GM19397 (cell line): ENCODE measurements around the gene ABHD5.

Source experiments
- ATAC-seq: cut with Tn5 transposase; IDR thresholded peaks from one replicate; pipeline ENCODE4 v1.9.1; 2021; ENCODE audit warnings: mild to moderate bottlenecking, moderate library complexity; ENCODE audit not compliant: unreplicated experiment

ABHD5 gene

DNA sequence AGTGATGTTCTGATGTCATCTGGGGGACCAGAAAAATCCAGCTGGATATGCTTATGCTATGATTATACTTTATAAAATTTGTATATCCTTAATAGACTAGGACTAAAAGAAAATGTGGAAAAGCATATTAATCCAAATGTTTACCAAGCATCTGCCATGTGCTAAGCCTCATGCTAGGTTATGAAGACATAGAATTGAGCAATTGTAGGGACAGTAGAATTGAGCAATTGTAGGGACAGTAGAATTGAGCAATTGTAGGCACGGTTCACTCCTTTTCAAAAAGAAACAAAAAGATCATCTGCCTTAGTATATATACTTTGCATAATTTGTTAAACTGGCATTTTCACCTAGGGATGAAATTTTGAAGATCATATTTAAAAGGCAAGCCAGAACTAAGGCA is 18.3 kb downstream of the ABHD5 start:
- ATAC-seq = no peak

DNA sequence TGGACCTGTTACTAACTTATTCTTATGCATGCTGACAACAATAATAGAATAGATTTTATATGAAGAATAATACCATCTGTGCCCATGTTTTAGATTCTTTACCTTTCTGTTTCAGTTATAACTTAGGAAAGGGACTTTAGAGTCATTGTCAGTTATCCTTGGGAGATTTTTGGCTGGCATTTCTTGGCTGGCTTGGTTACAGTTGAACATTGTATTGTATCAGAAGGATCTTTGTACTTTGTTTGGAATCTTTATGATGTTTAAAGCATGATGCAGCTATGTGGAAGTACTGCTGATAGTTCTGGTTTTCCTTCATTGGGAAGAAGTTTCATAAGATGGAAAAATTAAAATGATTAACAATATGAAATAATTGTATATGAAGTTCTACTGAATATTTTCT is 19.9 kb downstream of the ABHD5 start:
- no peak for ATAC-seq

DNA sequence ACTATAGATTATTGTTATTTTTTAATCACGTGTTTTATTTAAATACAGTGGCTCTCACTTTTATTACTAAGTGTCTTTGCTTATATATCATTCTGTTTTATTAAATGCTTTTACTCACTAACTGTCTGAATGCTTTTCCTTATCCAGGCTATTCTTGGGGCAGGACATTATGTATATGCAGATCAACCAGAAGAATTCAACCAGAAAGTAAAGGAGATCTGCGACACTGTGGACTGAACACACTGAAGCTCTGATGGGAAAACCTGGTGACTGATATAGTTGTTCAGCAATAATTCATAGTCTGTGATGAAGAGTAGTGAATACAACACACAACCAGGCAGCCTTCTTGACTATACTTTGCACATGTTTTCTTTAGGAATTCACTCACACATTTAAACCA is 27.6 kb downstream of the ABHD5 start:
- no peak for ATAC-seq

DNA sequence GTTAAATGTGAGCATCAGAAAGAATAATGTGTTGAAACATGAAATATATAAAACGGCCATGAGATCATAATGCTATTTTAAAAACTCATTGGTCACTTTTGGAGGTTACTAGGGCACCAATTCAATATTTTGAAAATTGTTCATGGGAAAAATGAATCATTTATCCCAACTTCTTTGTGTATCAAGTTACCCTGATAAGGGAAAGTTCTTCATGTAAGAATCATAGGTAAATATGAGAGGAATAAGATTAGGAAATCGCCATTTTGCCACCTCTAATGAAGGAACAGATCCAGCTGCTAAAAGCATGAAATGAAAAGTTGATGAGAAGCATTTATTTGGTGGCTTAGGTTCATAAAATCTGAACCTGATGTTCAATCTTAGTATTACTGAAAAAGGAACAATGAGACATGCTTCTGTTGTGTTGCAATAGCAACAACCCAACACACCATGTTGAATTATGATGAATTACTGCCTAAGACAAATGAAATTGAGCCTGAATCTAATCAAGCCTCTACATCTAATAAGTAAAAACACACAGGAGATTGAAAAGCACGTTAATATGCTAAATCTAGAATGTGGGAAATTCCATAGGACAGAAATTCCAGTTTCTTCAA is 32.5 kb downstream of the ABHD5 start:
- no peak for ATAC-seq

DNA sequence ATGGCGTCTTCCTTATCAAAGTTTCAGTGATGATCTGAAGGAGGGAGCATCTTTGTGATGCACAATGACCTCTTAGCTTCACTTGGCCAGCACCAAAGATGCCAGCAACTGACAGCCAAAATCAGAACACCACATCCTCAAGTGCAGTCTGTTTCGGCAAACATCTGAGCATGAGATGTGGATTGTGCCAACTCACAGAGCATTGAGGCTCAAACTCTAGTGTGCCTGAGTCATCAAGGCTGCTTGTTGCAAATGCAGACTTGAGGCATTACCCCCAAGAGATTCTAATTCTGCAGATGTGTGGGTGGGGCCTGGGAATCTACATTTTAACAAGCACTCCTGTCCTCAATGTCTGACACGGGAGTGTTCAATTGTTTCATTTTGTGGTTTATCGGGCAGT is 35.8 kb downstream of the ABHD5 start:
- no peak for ATAC-seq

DNA sequence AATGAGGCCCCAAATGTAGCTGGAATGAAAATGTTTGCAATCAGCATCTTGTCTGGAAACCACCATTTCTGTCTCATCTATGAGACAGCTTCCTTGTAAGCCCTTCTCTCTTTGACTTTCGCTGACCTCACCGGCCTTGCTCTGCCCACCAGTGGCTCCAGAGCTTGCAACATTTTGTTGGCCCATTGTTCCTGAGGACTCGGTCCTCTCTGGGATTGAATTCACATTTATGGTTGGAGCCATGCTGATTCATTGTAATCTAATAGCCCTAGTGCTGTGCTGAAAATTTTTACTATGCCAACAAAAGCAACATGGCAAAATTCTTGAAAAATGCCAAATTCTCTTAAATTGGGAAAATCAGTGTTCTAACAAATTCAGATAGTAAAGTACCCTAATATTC is 37.2 kb downstream of the ABHD5 start:
- no peak for ATAC-seq

DNA sequence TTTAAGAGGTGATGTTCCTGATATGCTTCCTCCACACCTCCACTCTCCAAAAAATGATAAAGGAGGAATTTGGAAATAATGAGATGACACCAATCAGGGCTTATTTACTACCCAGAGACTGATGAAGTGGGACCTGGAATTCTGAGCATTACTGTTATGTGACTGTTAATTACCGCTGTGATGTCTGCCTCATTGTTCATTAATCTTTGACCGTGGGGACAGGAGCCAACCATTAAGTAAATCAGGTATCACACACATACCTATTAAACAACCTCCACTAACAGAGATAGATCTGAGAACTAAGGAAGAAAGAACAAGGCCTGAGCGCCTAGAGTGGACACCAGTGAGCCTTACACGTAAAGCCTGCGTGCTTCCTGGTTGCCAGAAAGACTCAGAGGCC is 37.7 kb downstream of the ABHD5 start:
- no peak for ATAC-seq

DNA sequence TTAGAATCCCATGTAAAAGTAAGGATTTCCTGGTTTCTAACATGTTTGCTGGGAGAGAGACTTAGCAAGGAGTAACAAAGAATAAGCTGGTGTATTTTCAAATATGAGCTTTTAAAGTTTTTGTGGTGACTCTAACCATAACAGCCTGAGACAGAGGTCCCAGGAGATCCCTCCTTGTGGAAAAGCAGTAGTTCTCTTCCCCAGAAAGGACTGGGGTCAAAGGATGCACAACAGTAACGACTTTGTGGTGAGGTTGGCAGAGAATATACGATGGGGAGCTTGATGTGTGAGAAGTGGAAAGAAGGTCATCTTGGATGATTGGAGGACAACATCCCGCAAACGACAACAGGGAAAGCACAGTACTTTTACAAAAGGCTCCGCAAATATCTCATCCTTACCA is 38.2 kb downstream of the ABHD5 start:
- ATAC-seq = no peak

DNA sequence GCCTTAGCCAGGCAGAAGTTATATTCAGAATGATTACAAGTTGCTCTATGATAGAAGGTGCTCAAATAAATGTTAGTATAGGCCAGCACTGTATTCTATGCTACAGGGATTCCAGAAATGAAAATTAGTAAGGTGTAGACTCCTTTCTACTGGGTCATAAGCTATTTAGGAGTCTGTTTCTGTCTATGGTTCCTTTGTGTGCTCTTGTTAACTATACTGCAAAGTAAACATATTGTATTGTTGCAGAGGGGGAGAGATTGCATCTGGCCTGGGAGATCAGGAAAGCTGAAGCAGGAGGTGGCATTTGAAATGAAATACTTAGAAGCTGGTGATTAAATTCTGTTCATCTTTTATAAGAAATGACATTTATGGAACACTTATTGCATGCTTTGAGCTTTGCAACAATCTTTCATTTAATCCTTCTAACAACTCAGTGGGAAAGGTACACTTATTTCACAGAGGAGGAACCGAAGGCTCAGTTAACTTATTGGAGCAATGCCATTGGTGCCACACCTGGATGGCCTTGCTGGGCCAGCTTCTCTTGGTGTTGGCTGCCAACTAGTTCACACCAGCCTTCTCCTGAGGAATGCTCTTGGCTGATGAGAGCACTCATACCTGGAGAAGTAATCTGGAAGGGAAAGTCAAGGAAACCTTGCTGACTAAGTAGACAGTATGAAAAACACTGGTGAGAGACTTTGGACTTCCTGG is 39.1 kb downstream of the ABHD5 start:
- no peak for ATAC-seq

DNA sequence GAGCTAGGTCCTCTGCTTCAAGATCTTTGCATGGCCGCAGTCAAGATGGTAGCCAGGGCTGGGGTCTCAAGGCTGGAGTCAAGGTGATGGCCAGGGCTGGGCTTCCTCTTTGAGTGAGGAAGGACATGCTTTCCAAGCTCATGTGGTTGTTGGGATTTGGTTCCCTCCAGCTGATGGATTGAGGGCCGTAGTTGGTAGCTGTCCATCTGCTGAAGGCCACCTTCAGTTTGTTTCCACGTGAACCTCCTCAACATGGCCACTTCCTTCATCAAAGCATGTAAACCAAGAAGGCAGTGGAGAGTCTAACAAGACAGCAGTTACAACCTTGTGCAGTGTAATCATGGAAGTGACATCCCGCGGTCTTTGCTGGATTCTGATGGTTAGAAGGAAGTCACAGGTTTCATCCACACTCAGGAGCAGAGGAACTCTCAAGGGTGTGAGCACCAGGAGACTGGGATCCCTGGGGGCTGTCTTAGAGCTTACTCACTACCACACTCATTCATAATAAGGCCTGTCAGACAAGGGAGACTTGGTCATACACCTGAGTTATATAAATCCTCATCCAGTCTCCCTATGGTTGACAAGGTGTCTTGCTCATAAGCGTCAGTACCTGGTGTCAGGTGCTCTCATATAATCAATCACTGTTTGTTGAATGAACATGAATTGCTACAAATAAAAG is 42.1 kb downstream of the ABHD5 start:
- ATAC-seq = no peak

DNA sequence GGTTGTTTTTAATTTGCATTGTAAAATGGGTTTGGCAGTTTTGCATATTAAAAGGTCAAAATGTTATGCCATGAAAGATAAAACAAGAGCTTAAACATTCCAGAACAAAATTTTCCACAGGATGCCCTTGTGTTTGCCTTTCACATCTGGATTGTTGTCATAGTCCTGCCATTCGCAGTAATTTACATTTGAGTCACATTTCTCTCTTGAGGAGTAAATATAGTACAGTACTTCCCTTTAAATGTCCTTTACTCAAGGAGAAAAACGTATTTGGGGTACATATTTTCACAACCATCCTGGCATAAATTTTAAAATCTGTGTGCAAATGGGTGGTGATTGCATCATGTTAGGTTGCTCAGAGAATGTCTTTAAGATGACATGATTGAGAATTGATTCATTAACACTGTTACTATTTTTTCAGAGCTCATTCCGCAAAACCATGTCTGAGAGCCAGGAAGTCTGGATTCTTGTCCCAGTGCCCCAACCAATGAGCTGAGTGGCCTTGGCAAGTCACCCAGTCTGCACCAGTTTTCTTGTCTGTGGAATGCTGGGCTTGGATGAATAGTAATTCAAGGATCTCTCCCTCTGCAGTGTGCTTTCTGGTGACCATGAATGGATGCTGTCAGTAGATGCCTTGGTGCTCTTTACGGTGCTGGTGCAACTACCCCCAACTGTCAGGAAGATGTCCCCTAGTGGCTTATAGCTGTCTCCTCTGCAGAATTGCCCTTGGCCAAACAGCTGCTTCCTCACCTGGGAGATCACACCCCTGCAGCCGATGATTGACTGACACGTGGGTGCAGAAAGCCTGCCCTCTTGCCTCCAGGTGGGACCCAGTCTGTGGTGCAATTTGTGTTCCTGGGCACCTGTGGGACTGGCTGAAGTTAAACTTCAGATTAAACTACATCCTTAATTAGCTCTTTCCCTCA is 43.0 kb downstream of the ABHD5 start:
- no peak for ATAC-seq

DNA sequence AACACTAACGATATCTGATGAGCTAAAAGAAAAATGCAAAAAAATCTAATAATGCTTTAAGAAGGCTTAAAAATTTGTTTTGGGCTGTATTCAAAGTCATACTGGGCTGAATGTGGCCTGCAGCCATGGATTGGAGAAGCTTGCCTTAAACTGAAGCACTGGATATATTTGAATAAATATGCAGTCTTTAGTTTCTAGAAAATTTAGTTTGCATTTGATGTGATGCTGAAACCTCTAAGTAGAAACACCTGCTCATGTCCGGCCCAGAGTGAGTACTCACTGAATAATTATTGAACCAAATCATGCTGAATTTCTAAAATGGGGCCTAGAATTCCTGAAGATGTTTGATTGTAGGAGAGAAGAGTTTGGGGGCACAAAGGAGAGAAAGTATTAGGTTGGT is 43.9 kb downstream of the ABHD5 start:
- no peak for ATAC-seq

DNA sequence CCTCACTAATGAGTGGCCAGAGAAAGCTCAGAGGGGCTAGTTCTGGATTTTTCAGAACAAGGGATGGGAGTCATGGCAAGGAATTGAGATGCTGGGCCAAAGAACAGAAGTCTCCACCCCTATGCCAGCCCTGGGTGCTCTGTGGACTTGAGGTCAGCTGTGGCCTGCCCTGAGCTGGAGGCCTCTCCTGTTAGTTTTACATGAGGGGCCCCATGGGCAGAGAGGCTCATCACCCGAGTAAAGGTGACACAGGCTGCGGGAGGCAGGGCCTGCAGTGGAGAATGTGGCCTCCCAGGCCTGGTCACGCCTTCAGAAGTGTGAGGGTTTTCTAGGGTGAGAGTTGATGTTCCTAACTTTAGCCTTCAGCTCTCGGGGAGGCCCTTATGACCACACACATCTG is 44.9 kb downstream of the ABHD5 start:
- no peak for ATAC-seq

DNA sequence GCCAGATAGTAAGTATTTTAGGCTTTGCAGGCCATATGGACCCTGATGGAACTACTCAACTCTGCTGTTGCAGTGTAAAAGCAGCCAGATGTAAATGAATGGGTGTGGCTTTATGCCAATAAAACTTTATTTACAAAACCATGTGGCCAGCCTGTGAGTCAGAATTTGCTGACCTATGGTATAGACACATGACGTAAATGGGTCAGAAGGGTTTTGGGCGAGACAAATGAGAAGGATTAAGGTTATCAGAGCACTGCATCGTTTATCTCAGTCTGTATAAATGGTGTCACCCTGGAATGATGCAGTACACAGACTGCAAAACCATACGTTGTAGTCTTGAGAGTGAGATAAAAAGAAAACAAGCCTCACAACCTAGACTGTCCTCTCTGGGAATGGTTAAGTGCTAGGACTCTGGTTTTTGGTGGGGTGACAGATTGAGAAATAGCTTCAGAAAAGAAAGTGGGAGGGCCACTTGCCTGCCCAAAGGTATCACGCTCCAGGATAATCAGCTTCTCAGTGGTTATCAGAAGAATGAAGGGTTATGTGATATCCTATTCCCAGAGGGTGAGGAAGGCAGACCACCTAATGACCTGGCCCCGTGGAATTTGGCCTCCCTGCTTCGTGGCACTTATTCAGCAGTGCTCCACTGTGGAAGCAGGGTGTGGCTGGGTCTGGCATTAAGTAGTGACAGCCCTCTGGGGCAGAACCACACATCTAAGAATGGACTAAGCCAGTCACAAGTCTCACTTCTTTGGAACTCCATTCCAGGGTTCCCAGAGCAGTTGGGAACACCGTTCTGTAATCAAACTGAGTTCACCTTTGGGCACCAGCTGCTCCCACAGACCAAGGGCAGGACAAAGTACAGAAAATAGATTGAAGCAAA is 46.1 kb downstream of the ABHD5 start:
- ATAC-seq = no peak

DNA sequence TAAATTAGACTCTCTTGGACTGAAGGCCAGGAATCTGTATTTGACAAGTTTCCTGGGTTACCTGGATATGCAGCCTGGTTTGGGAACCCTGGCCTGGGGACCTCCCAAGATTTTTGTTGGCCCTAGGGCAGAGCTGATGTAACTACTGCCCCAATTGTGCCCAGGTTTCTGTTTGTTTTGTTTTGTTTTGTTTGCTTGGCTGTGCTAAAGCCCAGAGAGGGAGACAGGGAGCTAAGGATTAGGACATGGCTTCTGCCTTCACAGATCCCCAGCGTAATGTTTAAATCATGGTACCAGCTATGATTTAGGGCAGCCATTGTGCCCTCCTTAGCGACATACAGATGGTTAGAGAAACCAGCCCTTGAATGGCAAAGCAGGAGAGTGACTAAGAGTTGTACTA is 47.6 kb downstream of the ABHD5 start:
- ATAC-seq = no peak

DNA sequence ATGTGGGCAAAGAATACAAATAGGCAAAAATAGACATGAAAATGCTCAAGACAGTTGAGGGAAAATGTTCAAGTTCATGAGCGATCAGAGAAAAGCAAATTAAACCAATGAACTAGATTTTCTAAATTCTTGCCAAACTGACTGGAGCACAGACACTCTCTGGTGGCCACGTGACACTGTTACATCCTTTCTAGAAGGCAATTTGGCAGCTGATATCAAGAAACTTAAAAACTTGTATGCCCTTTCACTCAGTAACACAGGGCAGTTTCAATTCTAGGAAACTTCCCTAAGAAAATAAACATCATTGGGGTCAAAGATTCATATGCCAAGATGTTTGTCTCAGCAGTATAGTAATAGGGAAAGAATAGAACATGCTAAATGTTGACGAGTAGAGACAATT is 52.2 kb downstream of the ABHD5 start:
- ATAC-seq = no peak

DNA sequence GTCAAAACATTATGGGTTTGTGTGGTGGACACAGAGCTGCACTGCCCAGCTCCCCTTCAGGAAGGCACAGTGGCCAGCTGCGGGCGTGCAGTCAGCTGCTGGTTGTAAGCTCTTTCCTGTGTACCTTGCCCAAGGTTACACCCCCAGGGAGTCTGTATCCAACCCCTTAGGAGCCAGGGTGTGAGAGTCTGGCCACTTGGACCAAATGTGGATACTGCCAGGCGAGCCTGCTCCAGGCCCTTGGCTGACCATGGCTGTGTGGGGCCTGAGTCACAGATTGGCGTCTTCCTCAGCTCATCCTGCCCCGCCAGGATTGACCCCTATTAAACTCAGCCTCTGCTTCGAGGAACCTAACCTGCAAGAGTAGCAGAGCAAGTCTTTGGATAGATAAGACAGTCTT is 56.9 kb downstream of the ABHD5 start:
- no peak for ATAC-seq

DNA sequence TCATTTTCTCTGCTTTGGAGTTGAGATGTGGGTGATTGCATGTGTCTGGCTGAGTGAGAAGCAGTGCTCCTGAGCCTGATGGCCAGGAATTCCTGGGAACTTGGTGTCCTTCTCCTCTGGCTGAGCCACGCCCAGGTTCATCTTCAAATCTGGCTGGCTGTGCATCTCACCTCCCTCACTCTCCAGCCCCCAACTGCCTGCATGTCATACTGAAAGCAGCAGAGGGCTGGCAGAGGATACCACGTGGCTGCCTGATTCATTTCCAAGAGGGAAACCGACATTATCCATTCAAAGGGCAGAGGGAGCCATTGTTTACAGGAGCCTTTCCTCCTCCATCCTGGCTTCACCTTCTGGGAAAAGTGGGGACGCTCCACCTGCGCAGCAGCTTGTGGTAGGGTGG is 57.4 kb downstream of the ABHD5 start:
- no peak for ATAC-seq

DNA sequence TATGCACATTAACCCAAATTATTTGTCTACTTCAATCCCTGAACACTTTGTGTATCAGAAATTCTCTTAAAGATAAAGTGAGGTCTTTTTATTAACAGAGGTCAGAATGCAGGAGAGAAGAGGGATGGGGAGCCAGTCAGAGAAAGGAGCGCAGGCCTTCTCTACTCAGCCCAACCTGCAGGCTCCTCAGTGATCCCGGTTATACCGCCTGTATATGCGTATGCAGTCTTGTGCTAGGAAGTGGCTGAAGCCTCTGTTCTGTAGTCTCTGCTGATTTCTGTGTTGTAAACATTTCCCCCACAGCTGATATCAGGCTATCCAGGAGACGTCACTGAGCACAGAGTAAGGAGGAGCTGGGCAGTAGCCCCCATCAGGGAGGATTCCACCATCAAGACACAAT is 57.9 kb downstream of the ABHD5 start:
- no peak for ATAC-seq

DNA sequence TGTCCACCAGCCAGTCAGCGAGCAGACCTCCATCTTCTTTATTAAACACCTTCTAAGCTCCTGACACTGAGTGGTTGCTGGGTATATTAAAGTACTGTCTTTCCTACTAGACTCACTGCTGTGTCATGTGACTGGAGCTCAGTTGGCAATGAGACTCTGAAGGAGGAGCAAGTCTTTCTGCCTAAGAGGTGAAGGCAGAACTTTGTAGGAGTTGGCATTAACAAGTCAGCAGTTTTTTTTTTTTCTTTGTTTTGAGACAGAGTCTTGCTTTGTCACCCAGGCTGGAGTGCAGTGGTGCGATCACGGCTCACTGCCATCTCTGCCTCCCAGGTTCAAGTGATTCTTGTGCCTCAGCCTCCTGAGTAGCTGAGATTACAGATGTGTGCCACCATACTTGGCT is 62.2 kb downstream of the ABHD5 start:
- no peak for ATAC-seq
